VCaP (cell line): ENCODE results near the gene BID.
A peak's percentile ranks its signal among the peaks of the same experiment; 100 is the strongest.

Experiments used
- H3K27ac ChIP-seq: fragments of 450-650 bp; 2 replicates; pipeline ENCODE4 v1.5.1; 2017
- TF ChIP-seq, protein P1 (sequence below): fragments of 450-650 bp; conservative IDR thresholded peaks from 2 replicates; pipeline ENCODE4 v1.5.1; 2017; ENCODE audit warnings: mild to moderate bottlenecking, moderate library complexity

BID gene

GRCh38 chr22:17726928-17727897, 47.1 kb downstream of the BID start:
- TF ChIP-seq, protein P1, sequence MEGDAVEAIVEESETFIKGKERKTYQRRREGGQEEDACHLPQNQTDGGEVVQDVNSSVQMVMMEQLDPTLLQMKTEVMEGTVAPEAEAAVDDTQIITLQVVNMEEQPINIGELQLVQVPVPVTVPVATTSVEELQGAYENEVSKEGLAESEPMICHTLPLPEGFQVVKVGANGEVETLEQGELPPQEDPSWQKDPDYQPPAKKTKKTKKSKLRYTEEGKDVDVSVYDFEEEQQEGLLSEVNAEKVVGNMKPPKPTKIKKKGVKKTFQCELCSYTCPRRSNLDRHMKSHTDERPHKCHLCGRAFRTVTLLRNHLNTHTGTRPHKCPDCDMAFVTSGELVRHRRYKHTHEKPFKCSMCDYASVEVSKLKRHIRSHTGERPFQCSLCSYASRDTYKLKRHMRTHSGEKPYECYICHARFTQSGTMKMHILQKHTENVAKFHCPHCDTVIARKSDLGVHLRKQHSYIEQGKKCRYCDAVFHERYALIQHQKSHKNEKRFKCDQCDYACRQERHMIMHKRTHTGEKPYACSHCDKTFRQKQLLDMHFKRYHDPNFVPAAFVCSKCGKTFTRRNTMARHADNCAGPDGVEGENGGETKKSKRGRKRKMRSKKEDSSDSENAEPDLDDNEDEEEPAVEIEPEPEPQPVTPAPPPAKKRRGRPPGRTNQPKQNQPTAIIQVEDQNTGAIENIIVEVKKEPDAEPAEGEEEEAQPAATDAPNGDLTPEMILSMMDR = no peak
- H3K27ac ChIP-seq = no peak overlapping the region

DNA sequence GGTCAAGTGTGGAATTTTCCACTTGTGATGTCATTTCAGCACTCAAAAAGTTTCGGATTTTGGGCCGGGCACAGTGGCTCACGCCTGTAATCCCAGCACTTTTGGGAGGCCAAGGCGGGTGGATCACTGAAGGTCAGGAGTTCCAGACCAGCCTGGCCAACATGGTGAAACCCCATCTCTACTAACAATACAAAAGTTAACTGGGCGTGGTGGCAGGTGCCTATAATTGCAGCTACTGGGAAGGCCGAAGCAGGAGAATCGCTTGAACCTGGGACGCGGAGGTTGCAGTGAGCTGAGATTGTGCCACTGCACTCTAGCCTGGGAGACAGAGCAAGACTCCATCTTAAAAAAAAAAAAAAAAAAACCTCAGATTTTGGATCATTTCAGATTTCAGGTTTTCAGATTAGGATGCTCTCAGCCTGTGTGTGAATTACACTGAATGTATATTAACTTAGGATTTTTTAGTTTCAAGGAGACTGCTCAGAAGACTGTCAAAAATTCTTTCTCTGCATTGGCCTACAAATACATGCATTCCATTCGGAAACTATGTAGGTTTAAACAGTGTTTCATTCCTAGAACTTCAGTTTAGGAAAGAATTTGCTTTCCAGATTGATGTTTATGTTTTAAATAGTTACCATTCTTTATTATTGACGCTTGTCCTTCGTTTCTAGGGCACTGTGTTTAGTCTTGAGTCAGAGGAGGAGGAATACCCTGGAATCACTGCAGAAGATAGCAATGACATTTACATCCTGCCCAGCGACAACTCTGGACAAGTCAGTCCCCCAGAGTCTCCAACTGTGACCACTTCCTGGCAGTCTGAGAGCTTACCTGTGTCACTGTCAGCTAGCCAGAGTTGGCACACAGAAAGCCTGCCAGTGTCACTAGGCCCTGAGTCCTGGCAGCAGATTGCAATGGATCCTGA, 48.0 kb downstream of the BID start:
- TF ChIP-seq, protein P1 = no peak
- H3K27ac ChIP-seq = no peak overlapping the region

- H3K27ac ChIP-seq = peak overlapping the region; percentile 21
Measured at GRCh38 chr22:17725500-17725796, 48.8 kb downstream of the BID start.

DNA sequence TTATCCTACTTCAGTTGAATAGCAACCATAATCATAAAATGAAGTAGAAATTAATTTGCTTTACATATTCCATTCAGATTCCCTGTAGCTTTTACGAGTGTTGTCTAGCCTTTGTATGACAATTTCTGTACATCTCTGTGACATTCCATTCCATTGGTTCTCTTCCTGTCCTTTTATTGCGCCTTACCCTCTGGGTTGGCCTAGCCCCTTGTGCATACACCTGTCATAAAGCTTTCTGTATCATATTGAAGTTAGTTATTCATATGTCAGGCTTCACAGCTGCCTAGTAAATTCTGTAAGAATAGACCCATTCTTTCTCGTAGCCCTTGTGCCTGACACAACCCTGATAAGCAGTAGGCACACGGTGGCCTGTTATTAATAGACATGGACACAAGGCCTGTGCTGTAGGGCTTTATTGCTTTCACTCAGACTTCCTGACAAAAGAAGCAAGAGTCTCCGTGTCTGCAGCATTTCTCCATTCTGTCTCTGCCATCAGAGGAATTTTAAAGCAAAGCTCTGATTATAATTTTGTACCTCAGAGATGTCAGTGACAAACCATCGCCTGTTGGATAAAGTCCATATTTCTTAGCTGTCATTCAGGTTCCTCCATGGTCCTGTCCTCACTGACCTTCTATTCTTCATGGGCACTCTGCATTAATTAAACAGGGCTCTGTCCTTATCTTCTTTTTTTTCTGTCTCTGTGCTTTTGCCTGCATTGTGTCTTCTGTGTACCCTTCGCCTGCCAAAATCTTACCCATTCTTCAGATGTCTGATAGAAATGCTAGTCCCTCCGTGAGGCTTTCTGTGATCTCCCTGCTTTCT, 49.4 kb downstream of the BID start:
- H3K27ac ChIP-seq = peak overlapping the region; percentile 21
- TF ChIP-seq, protein P1 = no peak

More at GRCh38 chr22:17725500-17725796, 48.8 kb downstream of the BID start:
- TF ChIP-seq, protein P1 = no peak

GRCh38 chr22:17724241-17724640, 50.0 kb downstream of the BID start:
- TF ChIP-seq, protein P1 = no peak
- no peak overlapping the region for H3K27ac ChIP-seq

GRCh38 chr22:17719911-17720310, 54.4 kb downstream of the BID start:
- no peak overlapping the region for H3K27ac ChIP-seq
- TF ChIP-seq, protein P1 = no peak
